ENCODE results near the gene CTSL.
"Not testable (repeated sequence)": the region's sequence is repeated elsewhere in the genome, so short reads cannot be mapped to it uniquely, and the experiment has no call there.

Gene CTSL

GRCh38 chr9:87751423-87751822 lies 25.5 kb downstream of the CTSL start:
- Mint-ChIP-seq H3K4me3 (no peak overlapping the region), H3K4me1 (no peaks in the 10 kb centered on the region)
- no peak for ATAC-seq

DNA sequence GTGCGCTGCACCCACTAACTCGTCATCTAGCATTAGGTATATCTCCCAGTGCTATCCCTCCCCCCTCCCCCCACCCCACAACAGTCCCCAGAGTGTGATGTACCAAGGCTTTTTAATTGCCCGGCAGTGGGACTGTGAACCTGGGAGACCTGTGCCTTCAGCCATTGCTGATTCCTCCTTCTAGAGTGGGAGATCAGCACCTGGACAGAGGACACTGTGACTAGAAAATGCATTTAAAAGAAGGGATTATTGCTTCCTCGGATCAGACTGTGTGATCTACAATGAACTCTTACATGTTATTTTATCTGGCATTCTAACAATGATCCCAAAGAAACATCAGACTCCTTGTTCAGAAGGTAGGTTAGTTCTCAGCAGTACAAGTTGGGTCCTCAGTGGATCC lies 25.9 kb downstream of the CTSL start:
- Mint-ChIP-seq H3K9me3 (peaks cover 2% of the 10 kb centered on the region), H3K36me3 (no peaks in the 10 kb centered on the region), H3K27ac (no peak overlapping the region), H3K4me3 (no peak overlapping the region), H3K4me1 (no peaks in the 10 kb centered on the region)
- no peak for DNase-seq (ENCODE audit: low spot score in 2 of 2)
- ATAC-seq = no peak

More at GRCh38 chr9:87751423-87751822, 25.5 kb downstream of the CTSL start:
- H3K27ac Mint-ChIP-seq = no peak overlapping the region
- DNase-seq (ENCODE audit: low spot score in 2 of 2) = no peak
- H3K36me3 Mint-ChIP-seq = no peaks in the 10 kb centered on the region
- peaks cover 4% of the 10 kb centered on the region for H3K9me3 Mint-ChIP-seq

- Mint-ChIP-seq H3K36me3 (no peaks in the 10 kb centered on the region), H3K9me3 (peaks cover 2% of the 10 kb centered on the region), H3K4me3 (no peak overlapping the region), H3K27ac (no peak overlapping the region), H3K4me1 (no peaks in the 10 kb centered on the region)
- DNase-seq (ENCODE audit: low spot score in 2 of 2) (no peak), ATAC-seq (no peak)
Measured at GRCh38 chr9:87753313-87753712, 27.4 kb downstream of the CTSL start.

DNA sequence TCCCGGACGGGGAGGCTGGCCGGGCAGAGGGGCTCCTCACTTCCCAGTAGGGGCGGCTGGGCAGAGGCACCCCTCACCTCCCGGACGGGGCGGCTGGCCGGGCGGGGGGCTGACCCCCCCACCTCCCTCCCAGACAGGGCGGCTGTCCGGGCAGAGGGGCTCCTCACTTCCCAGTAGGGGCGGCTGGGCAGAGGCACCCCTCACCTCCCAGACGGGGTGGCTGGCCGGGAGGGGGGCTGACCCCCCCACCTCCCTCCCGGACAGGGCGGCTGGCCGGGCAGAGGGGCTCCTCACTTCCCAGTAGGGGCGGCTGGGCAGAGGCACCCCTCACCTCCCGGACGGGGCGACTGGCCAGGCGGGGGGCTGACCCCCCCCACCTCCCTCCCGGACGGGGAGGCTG lies 32.4 kb downstream of the CTSL start:
- not testable (repeated sequence) for H3K4me1 Mint-ChIP-seq; H3K27ac Mint-ChIP-seq; ATAC-seq; DNase-seq (ENCODE audit: low spot score in 2 of 2); H3K4me3 Mint-ChIP-seq; H3K36me3 Mint-ChIP-seq; H3K9me3 Mint-ChIP-seq

GRCh38 chr9:87759980-87760379 lies 34.1 kb downstream of the CTSL start:
- H3K36me3 Mint-ChIP-seq; H3K4me1 Mint-ChIP-seq; H3K27ac Mint-ChIP-seq; H3K4me3 Mint-ChIP-seq; DNase-seq (ENCODE audit: low spot score in 2 of 2); ATAC-seq; H3K9me3 Mint-ChIP-seq: not testable (repeated sequence)

- no peak overlapping the region for H3K27ac Mint-ChIP-seq
- DNase-seq (ENCODE audit: low spot score in 2 of 2) (no peak), ATAC-seq (no peak)
- no peaks in the 10 kb centered on the region for H3K9me3 Mint-ChIP-seq
- H3K4me1 Mint-ChIP-seq = no peaks in the 10 kb centered on the region
- no peaks in the 10 kb centered on the region for H3K36me3 Mint-ChIP-seq
- no peak overlapping the region for H3K4me3 Mint-ChIP-seq
Measured at GRCh38 chr9:87760529-87760928, 34.6 kb downstream of the CTSL start.

DNA sequence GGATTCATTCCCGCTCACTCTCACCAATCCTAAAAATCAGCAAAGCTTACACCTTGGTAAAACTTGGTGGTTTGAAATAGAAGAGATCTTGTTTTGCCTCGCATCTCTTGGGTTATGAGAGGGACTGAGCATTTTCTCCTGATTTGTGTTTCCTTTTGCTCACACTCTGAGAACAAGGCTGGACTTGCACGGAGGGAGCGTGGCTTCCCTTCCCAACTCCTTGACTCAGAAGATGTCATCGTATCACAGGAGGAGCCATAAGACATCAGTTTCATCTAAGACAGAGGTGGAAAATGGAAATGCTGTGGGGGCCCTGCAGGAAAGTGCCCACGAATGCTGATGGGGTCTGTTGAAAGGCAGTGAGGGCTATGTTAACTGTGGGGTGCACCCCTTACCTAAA lies 37.4 kb downstream of the CTSL start:
- H3K4me3 Mint-ChIP-seq = no peak overlapping the region
- ATAC-seq (no peak), DNase-seq (ENCODE audit: low spot score in 2 of 2) (no peak)
- H3K36me3 Mint-ChIP-seq = no peaks in the 10 kb centered on the region
- H3K27ac Mint-ChIP-seq = no peak overlapping the region
- H3K4me1 Mint-ChIP-seq = no peaks in the 10 kb centered on the region
- no peaks in the 10 kb centered on the region for H3K9me3 Mint-ChIP-seq

GRCh38 chr9:87765521-87765920 lies 39.6 kb downstream of the CTSL start:
- Mint-ChIP-seq H3K4me3 (no peak overlapping the region), H3K36me3 (no peaks in the 10 kb centered on the region), H3K9me3 (no peaks in the 10 kb centered on the region), H3K4me1 (no peaks in the 10 kb centered on the region), H3K27ac (no peak overlapping the region)
- no peak for DNase-seq (ENCODE audit: low spot score in 2 of 2)
- ATAC-seq = no peak

- no peak overlapping the region for H3K27ac Mint-ChIP-seq
- no peaks in the 10 kb centered on the region for H3K4me1 Mint-ChIP-seq
- H3K36me3 Mint-ChIP-seq = no peaks in the 10 kb centered on the region
- H3K4me3 Mint-ChIP-seq = no peak overlapping the region
- no peaks in the 10 kb centered on the region for H3K9me3 Mint-ChIP-seq
- ATAC-seq (no peak), DNase-seq (ENCODE audit: low spot score in 2 of 2) (no peak)
Measured at GRCh38 chr9:87766697-87767096, 40.8 kb downstream of the CTSL start.

DNA sequence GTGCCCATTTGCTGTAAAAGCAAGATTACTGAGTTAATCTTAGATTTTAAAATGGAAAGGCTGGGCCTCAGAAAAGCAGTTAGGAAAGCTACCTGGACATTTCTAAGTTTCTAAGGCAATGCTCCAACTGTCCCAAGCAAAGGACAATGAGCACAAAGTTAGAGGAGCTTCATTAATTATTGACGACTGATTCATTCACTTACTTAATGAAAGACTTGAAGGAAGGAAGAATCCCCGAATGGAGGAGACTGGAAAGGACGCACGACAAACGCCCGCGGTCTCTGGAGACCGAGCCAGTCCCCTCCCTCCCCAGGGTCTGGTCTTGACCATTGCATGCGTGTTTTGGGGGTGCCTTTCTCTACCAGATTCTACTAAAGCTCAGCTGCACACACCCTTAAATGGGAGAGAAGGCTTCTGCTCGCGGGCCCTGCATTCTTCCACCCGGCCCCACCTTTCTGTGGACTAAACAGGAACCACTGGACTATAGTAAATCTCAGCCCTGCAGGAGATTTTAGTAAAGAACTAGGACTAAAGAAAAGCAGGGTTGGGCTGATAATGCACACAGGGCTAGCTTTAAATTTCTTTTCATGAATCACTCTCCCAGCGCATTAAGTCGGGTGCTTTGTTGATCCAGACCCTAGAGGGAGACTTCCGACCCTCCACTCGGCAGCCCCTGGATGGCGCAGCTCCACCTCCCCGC lies 44.8 kb downstream of the CTSL start:
- Mint-ChIP-seq H3K4me3 (no peak overlapping the region), H3K36me3 (no peaks in the 10 kb centered on the region), H3K9me3 (no peaks in the 10 kb centered on the region), H3K27ac (no peak overlapping the region), H3K4me1 (no peaks in the 10 kb centered on the region)
- no peak for ATAC-seq
- DNase-seq (ENCODE audit: low spot score in 2 of 2) = no peak

DNA sequence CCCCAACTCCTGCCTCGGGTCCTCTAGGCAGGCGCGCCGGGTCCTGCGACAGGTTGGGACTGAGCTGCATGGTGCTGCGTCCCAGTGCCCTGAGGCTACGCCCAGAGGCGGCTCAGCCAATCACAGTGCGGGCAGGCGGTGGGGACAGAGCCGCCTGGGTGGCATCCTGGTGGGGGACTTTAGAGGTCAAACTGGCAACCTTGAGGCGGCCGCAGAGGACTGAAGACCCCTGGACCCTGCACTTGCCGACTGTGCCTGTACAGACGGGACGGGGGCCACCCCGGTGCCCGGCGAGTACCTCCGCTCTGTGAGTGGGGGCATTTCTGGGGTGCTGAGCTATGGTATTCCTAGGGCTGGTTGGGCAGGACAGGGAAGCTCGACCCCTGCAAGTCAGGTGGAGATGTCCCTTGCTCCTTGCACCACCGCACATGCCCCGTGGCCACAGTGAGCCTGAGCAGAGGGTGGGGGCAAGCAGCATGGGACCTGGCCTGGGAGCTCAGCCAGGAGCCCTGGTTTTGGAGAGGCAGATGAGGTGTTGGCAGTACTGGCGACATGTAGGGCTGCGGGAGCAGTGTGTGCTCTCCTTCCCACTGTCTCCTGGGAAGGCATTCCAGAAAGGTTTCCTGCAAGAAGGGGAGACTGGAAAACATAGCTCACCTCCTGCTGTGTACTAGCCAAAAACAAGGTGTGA lies 45.5 kb downstream of the CTSL start:
- Mint-ChIP-seq H3K27ac (no peak overlapping the region), H3K4me3 (no peak overlapping the region), H3K9me3 (no peaks in the 10 kb centered on the region), H3K4me1 (no peaks in the 10 kb centered on the region), H3K36me3 (no peaks in the 10 kb centered on the region)
- ATAC-seq (no peak), DNase-seq (ENCODE audit: low spot score in 2 of 2) (no peak)

GRCh38 chr9:87776481-87777379 lies 50.8 kb downstream of the CTSL start:
- no peak for ATAC-seq
- no peaks in the 10 kb centered on the region for H3K4me1 Mint-ChIP-seq
- no peak overlapping the region for H3K4me3 Mint-ChIP-seq
- H3K27ac Mint-ChIP-seq = no peak overlapping the region
- H3K9me3 Mint-ChIP-seq = no peaks in the 10 kb centered on the region
- DNase-seq (ENCODE audit: low spot score in 2 of 2) = no peak
- H3K36me3 Mint-ChIP-seq = no peaks in the 10 kb centered on the region

DNA sequence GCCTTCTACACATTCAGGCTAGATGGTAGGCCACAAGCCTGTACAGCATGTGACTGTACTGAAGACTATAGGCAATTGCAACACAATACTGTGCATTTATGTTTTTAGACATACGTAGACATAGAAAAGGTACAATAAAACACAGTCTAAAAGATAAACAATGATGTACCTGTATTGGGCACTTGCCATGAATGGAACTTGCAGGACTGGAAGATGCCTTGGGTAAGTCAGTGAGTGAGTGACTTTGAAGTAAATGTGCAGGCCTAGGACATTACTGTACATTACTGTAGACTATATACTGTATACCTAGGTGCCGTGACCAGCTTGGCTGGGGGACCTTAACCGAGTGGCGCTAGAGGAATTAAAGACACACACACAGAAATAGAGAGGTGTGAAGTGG lies 53.1 kb downstream of the CTSL start:
- H3K4me1 Mint-ChIP-seq = no peaks in the 10 kb centered on the region
- no peak overlapping the region for H3K27ac Mint-ChIP-seq
- H3K36me3 Mint-ChIP-seq = no peaks in the 10 kb centered on the region
- ATAC-seq (no peak), DNase-seq (ENCODE audit: low spot score in 2 of 2) (no peak)
- no peak overlapping the region for H3K4me3 Mint-ChIP-seq
- H3K9me3 Mint-ChIP-seq = no peaks in the 10 kb centered on the region

Measured in stimulated activated effector memory CD8-positive, alpha-beta T cell treated with anti-CD3 and anti-CD28 coated beads, Interleukin-12 subunit alpha, Interleukin-12 subunit beta, amount 100 ng/mL, for 72 hours (primary cell).